Measurements from ENCODE around the gene TNFRSF1A. TPM values are rescaled to one million over a fixed set of nuclear protein-coding genes. Genes with fewer than 3 reads are reported as not detected.

Gene TNFRSF1A
- total RNA-seq, 4 donors from 2014 or later, result 229 to 317 (median 258) TPM

GRCh38 chr12:6355491-6356373 is 13.9 kb upstream of the TNFRSF1A start:
- no peak for TF ChIP-seq CTCF (IDR thresholded peaks at IDR 0.05)
- no peak for TF ChIP-seq POLR2A (IDR thresholded peaks at IDR 0.05)
- no peak for TF ChIP-seq POLR2AphosphoS5 (IDR thresholded peaks at IDR 0.05)
- TF ChIP-seq EP300 (IDR thresholded peaks at IDR 0.05; ENCODE audit: low read depth), result no peak
- H3K27me3 ChIP-seq, result no peaks in the 10 kb centered on the region
- no peak overlapping the region for H3K27ac ChIP-seq
- intact Hi-C loops (cut with DNase I; ENCODE audit: low total_unique reads), result no loop called here
- H3K9me3 ChIP-seq, result no peaks in the 10 kb centered on the region
- in situ Hi-C loops (cut with MboI; ENCODE audit: low pct_ligation_motif_present in 1 of 4, low pct_unique_long_range_greater_than_20kb in 1 of 4, low sequenced_read_pairs in 3 of 4), result no loop called here
- no peak for DNase-seq
- H3K36me3 ChIP-seq, result peaks cover 0 to 5% (median 0%) of the 10 kb centered on the region in 4 donors
- no peak overlapping the region for H3K4me3 ChIP-seq
- WGBS, 2 donors (ENCODE audit: low coverage in 1 of 2), result 69% methylated on average over 8 of the region's 8 CpGs; no CpG with 5 or more reads in 1 of the 2 donors
- H3K4me1 ChIP-seq, result peaks cover 5 to 20% (median 12%) of the 10 kb centered on the region in 4 donors

- Histone ChIP-seq H3K36me3 (peaks cover 0 to 5% (median 0%) of the 10 kb centered on the region in 4 donors), H3K9me3 (no peaks in the 10 kb centered on the region), H3K4me1 (peaks cover 0 to 13% (median 5%) of the 10 kb centered on the region in 4 donors), H3K4me3 (no peak overlapping the region), H3K27me3 (no peaks in the 10 kb centered on the region), H3K27ac (no peak overlapping the region)
- no peak for DNase-seq
- WGBS, 2 donors (ENCODE audit: low coverage in 1 of 2), result 81% methylated on average over 10 of the region's 10 CpGs; no CpG with 5 or more reads in 1 of the 2 donors
- intact Hi-C loops (cut with DNase I; ENCODE audit: low total_unique reads) (no loop called here), in situ Hi-C loops (cut with MboI; ENCODE audit: low pct_ligation_motif_present in 1 of 4, low pct_unique_long_range_greater_than_20kb in 1 of 4, low sequenced_read_pairs in 3 of 4) (no loop called here)
- no peak for TF ChIP-seq POLR2AphosphoS5 (IDR thresholded peaks at IDR 0.05)
- no peak for TF ChIP-seq EP300 (IDR thresholded peaks at IDR 0.05; ENCODE audit: low read depth)
- TF ChIP-seq CTCF (IDR thresholded peaks at IDR 0.05), result no peak
- no peak for TF ChIP-seq POLR2A (IDR thresholded peaks at IDR 0.05)
Observed at GRCh38 chr12:6354495-6355393, 12.9 kb upstream of the TNFRSF1A start.

GRCh38 chr12:6352193-6353173 is 10.6 kb upstream of the TNFRSF1A start:
- DNase-seq, result no peak
- TF ChIP-seq POLR2AphosphoS5 (IDR thresholded peaks at IDR 0.05) (no peak), POLR2A (IDR thresholded peaks at IDR 0.05) (no peak), EP300 (IDR thresholded peaks at IDR 0.05; ENCODE audit: low read depth) (no peak), CTCF (IDR thresholded peaks at IDR 0.05) (no peak)
- intact Hi-C loops (cut with DNase I; ENCODE audit: low total_unique reads) (no loop called here), in situ Hi-C loops (cut with MboI; ENCODE audit: low pct_ligation_motif_present in 1 of 4, low pct_unique_long_range_greater_than_20kb in 1 of 4, low sequenced_read_pairs in 3 of 4) (no loop called here)
- Histone ChIP-seq H3K4me3 (no peak overlapping the region), H3K27me3 (no peaks in the 10 kb centered on the region), H3K4me1 (peaks cover 0 to 13% (median 0%) of the 10 kb centered on the region in 4 donors), H3K27ac (peak overlapping the region; percentile 45 to 72 (median 52)), H3K36me3 (no peaks in the 10 kb centered on the region), H3K9me3 (no peaks in the 10 kb centered on the region)
- 60 to 67% methylated on average over 2 to 9 of the region's 9 CpGs for WGBS, 2 donors (ENCODE audit: low coverage in 1 of 2)

Measured in transverse colon (tissue), 4 donors.